Endodermal cell (in vitro differentiated cells): ENCODE measurements around the gene NEK6. TPM values are rescaled to one million over a fixed set of nuclear protein-coding genes. Genes with fewer than 3 reads are reported as not detected.

Experiments used
- DNase-seq: peaks from one replicate; pipeline ENCODE4 v3.0.0-alpha.2; 2017
- H3K27ac ChIP-seq: 2 replicates; pipeline ENCODE4 v1.5.1; 2013; ENCODE audit warnings: mild to moderate bottlenecking, low read depth, low read length, moderate library complexity
- H3K27me3 ChIP-seq: 2 replicates; pipeline ENCODE4 v1.6.1; 2013; ENCODE audit warnings: mild to moderate bottlenecking, low read length, moderate library complexity; ENCODE audit not compliant: insufficient read depth, control insufficient read depth, poor library complexity, severe bottlenecking
- H3K36me3 ChIP-seq: 2 replicates; pipeline ENCODE4 v1.7.0; 2013; ENCODE audit warnings: mild to moderate bottlenecking, low read length, moderate library complexity; ENCODE audit not compliant: control insufficient read depth, insufficient read depth
- H3K4me1 ChIP-seq: one replicate; pipeline ENCODE4 v1.7.0; 2013; ENCODE audit warnings: low read length; ENCODE audit not compliant: control insufficient read depth, insufficient read depth
- H3K4me3 ChIP-seq: 2 replicates; pipeline ENCODE4 v1.5.1; 2013; ENCODE audit warnings: mild to moderate bottlenecking, low read length, moderate library complexity
- H3K9ac ChIP-seq: 2 replicates; pipeline ENCODE4 v1.6.1; 2013; ENCODE audit warnings: mild to moderate bottlenecking, low read length, moderate library complexity; ENCODE audit not compliant: poor library complexity, severe bottlenecking; ENCODE audit errors: extremely low read depth
- H3K9me3 ChIP-seq: 2 replicates; pipeline ENCODE4 v1.6.1; 2013; ENCODE audit warnings: mild to moderate bottlenecking, low read length, moderate library complexity; ENCODE audit not compliant: control insufficient read depth
- H3K27ac Mint-ChIP-seq: 2 replicates; pipeline ENCODE4 v1.8.0; 2020; ENCODE audit warnings: mixed read lengths
- H3K27me3 Mint-ChIP-seq: 2 replicates; pipeline ENCODE4 v1.8.0; 2021; ENCODE audit warnings: mild to moderate bottlenecking, mixed read lengths; ENCODE audit not compliant: insufficient read depth
- H3K36me3 Mint-ChIP-seq: 2 replicates; pipeline ENCODE4 v1.8.0; 2020; ENCODE audit warnings: low read depth, mixed read lengths
- H3K4me1 Mint-ChIP-seq: 2 replicates; pipeline ENCODE4 v1.8.0; 2020; ENCODE audit warnings: mixed read lengths
- H3K4me3 Mint-ChIP-seq: 2 replicates; pipeline ENCODE4 v1.8.0; 2020; ENCODE audit warnings: mild to moderate bottlenecking, moderate library complexity, mixed read lengths
- H3K9me3 Mint-ChIP-seq: 2 replicates; pipeline ENCODE4 v1.8.0; 2020; ENCODE audit warnings: mild to moderate bottlenecking, mixed read lengths
- CTCF ChIP-seq: fragments of 200-600 bp; sonication (generic); conservative IDR thresholded peaks from 2 replicates; pipeline ENCODE4 v1.5.0; 2021; ENCODE audit warnings: antibody characterized with exemption, mild to moderate bottlenecking
- WGBS, 2 experiments: methylation state at CpG; one replicate each; pipeline versions ENCODE4 v1.1.5 to v1.1.7; 2013; ENCODE audit warnings: missing lambda C conversion rate in 2 of 2, mixed read lengths in 1 of 2; ENCODE audit not compliant: insufficient coverage in 1 of 2, insufficient read length in 1 of 2; 5-methylcytosine and 5-hydroxymethylcytosine counted together
- total RNA-seq, 2 donors: library from RNA; stranded (reverse); fragmentation: NEBNext Ultra II Directional in 1 of 2; extraction: Animal tissue kit (Norgen Biotek cat#: 25700) in 1 of 2; gene quantifications; 2 replicates in 1 of 2; 3 replicates in 1 of 2; pipeline ENCODE4 v1.2.1, GENCODE V29; 2021

NEK6 gene
- total RNA-seq, 2 donors from 2014 or later: 17.1 to 32.5 TPM

GRCh38 chr9:124346347-124347163, 88.8 kb downstream of the NEK6 start:
- no peaks in the 10 kb centered on the region for H3K4me1 ChIP-seq
- H3K27ac ChIP-seq: no peak overlapping the region
- TF ChIP-seq CTCF: no peak
- no peak overlapping the region for H3K27ac Mint-ChIP-seq
- no peaks in the 10 kb centered on the region for H3K4me1 Mint-ChIP-seq
- no peak overlapping the region for H3K9ac ChIP-seq
- H3K4me3 Mint-ChIP-seq: no peak overlapping the region
- 88 to 93% methylated on average over 17 to 34 of the region's 34 CpGs for WGBS, 2 experiments
- no peak overlapping the region for H3K4me3 ChIP-seq
- no peaks in the 10 kb centered on the region for H3K9me3 ChIP-seq
- no peaks in the 10 kb centered on the region for H3K27me3 ChIP-seq
- peaks cover 36% of the 10 kb centered on the region for H3K36me3 ChIP-seq
- DNase-seq: no peak
- H3K9me3 Mint-ChIP-seq: no peaks in the 10 kb centered on the region
- peaks cover 17% of the 10 kb centered on the region for H3K36me3 Mint-ChIP-seq
- no peaks in the 10 kb centered on the region for H3K27me3 Mint-ChIP-seq

GRCh38 chr9:124347206-124347967, 89.6 kb downstream of the NEK6 start:
- Mint-ChIP-seq H3K27me3 (no peaks in the 10 kb centered on the region), H3K36me3 (peaks cover 24% of the 10 kb centered on the region), H3K9me3 (no peaks in the 10 kb centered on the region), H3K4me1 (no peaks in the 10 kb centered on the region), H3K27ac (peak overlapping the region; percentile 64), H3K4me3 (no peak overlapping the region)
- Histone ChIP-seq H3K36me3 (peaks cover 44% of the 10 kb centered on the region), H3K4me1 (no peaks in the 10 kb centered on the region), H3K9me3 (no peaks in the 10 kb centered on the region), H3K4me3 (no peak overlapping the region), H3K9ac (no peak overlapping the region), H3K27me3 (no peaks in the 10 kb centered on the region), H3K27ac (no peak overlapping the region)
- DNase-seq: no peak
- 95 to 98% methylated on average over 19 to 26 of the region's 26 CpGs for WGBS, 2 experiments
- no peak for TF ChIP-seq CTCF

- Histone ChIP-seq H3K9me3 (no peaks in the 10 kb centered on the region), H3K4me1 (no peaks in the 10 kb centered on the region), H3K4me3 (no peak overlapping the region), H3K36me3 (peaks cover 50% of the 10 kb centered on the region), H3K9ac (no peak overlapping the region), H3K27me3 (no peaks in the 10 kb centered on the region), H3K27ac (no peak overlapping the region)
- H3K36me3 Mint-ChIP-seq: peaks cover 27% of the 10 kb centered on the region
- DNase-seq: no peak
- no peak overlapping the region for H3K27ac Mint-ChIP-seq
- H3K9me3 Mint-ChIP-seq: no peaks in the 10 kb centered on the region
- H3K4me1 Mint-ChIP-seq: no peaks in the 10 kb centered on the region
- no peak overlapping the region for H3K4me3 Mint-ChIP-seq
- H3K27me3 Mint-ChIP-seq: no peaks in the 10 kb centered on the region
- 89 to 95% methylated on average over 3 to 8 of the region's 8 CpGs for WGBS, 2 experiments
- no peak for TF ChIP-seq CTCF
These were observed 90.2 kb downstream of the NEK6 start for GRCh38 chr9:124347968-124348358.
